GM13976 (cell line): ENCODE results near the gene ANKRD65.
A peak's percentile ranks its signal among the peaks of the same experiment; 100 is the strongest.
"Not testable (repeated sequence)": the region's sequence is repeated elsewhere in the genome, so short reads cannot be mapped to it uniquely, and the experiment has no call there.

ENCODE experiments used
- DNase-seq: peaks from one replicate; pipeline ENCODE4 v3.0.0; 2012; ENCODE audit warnings: low spot score
- in situ Hi-C: fragments of 300-500 bp; cut with MboI; formaldehyde crosslinking; loops from one replicate; pipeline ENCODE4 v1.12.0; 2022; ENCODE audit warnings: low sequenced_read_pairs, mixed read lengths, inconsistent platforms; ENCODE audit not compliant: unreplicated experiment
- TF ChIP-seq, protein P1 (sequence below): IDR thresholded peaks from 2 replicates; pipeline ENCODE4 v1.5.1; 2012; ENCODE audit warnings: borderline replicate concordance, mild to moderate bottlenecking; ENCODE audit not compliant: insufficient read depth; ENCODE audit errors: extremely low read depth, missing control alignments, control extremely low read depth

Gene ANKRD65

DNA sequence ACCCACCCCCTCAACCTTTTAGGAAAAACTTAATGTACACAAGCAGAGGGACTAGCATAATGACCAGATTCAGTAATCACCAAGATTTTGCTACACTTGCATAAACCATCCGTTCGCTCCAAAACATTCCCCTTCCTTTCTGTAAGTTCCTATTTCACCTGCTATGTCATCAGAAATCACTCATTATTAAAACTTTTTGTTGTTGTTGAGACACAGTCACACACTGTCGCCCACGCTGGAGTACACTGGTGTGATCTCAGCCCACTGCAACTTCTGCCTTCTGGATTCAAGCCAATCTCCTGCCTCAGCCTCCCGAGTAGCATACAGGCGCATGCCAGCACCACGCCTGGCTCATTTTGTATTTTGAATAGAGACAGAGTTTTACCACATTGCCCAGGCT lies 17.4 kb downstream of the ANKRD65 start:
- in situ Hi-C loops = no loop called here
- TF ChIP-seq, protein P1, sequence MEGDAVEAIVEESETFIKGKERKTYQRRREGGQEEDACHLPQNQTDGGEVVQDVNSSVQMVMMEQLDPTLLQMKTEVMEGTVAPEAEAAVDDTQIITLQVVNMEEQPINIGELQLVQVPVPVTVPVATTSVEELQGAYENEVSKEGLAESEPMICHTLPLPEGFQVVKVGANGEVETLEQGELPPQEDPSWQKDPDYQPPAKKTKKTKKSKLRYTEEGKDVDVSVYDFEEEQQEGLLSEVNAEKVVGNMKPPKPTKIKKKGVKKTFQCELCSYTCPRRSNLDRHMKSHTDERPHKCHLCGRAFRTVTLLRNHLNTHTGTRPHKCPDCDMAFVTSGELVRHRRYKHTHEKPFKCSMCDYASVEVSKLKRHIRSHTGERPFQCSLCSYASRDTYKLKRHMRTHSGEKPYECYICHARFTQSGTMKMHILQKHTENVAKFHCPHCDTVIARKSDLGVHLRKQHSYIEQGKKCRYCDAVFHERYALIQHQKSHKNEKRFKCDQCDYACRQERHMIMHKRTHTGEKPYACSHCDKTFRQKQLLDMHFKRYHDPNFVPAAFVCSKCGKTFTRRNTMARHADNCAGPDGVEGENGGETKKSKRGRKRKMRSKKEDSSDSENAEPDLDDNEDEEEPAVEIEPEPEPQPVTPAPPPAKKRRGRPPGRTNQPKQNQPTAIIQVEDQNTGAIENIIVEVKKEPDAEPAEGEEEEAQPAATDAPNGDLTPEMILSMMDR = no peak
- DNase-seq = no peak

DNA sequence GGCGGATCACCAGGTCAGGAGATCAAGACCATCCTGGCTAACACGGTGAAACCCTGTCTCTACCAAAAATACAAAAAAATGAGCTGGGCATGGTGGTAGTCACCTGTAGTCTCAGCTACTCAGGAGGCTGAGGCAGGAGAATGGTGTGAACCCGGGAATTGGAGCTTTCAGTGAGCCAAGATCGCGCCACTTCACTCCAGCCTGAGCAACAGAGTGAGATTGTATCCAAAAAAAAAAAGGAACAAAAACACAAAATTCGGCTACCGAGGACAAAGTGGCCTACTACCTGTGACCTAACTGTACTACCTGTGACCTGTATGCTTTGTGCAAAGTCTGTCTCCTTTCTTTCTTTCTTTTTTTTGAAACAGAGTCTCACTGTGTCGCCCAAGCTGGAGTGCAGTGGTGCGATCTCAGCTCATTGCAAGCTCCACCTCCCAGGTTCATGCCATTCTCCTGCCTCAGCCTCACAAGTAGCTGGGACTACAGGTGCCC lies 18.1 kb downstream of the ANKRD65 start:
- in situ Hi-C loops, DNase-seq: not testable (repeated sequence)

DNA sequence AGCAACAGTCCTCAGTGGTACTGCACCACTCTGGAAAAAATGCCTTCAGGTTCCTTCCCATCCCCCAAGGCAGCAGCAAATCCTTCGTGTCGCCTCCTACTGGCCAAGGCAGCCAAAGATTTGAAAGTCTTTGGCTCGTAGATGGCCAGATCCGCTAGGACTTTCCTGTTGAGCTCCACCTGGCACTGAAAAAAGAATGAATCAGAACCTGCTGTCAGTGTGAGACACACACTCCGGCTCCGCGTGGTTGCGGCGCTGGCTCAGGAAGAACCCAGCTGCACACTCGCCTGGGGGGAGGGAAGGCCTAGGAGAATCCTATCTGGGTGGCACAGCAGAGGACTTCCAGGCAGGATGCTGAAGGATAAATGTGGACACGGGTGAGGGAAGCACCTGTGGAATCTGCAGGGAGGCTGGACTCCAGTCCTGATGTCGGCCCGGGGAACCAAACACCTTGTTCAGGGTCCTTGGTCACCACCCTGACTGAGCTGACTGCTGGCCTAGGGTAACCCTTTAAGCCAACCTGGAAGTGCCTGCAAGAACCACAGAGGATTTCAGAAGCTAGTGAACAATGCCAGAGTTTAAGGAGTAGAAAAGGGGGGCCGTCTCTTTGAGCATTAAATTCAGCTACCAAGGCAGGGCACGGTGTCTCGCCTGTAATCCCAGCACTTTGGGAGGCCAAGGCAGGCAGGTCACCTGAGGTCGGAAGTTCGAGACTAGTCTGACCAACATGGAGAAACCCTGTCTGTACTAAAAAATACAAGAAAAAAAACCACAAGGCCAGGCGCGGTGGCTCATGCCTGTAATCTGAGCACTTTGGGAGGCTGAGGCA lies 18.8 kb downstream of the ANKRD65 start:
- TF ChIP-seq, protein P1 = peak; percentile 49
- peak; percentile 41 for DNase-seq
- in situ Hi-C loops = no loop called here

- in situ Hi-C loops = no loop called here
- TF ChIP-seq, protein P1 = no peak
- no peak for DNase-seq
Observed at GRCh38 chr1:1401457-1402010, 19.5 kb downstream of the ANKRD65 start.

DNA sequence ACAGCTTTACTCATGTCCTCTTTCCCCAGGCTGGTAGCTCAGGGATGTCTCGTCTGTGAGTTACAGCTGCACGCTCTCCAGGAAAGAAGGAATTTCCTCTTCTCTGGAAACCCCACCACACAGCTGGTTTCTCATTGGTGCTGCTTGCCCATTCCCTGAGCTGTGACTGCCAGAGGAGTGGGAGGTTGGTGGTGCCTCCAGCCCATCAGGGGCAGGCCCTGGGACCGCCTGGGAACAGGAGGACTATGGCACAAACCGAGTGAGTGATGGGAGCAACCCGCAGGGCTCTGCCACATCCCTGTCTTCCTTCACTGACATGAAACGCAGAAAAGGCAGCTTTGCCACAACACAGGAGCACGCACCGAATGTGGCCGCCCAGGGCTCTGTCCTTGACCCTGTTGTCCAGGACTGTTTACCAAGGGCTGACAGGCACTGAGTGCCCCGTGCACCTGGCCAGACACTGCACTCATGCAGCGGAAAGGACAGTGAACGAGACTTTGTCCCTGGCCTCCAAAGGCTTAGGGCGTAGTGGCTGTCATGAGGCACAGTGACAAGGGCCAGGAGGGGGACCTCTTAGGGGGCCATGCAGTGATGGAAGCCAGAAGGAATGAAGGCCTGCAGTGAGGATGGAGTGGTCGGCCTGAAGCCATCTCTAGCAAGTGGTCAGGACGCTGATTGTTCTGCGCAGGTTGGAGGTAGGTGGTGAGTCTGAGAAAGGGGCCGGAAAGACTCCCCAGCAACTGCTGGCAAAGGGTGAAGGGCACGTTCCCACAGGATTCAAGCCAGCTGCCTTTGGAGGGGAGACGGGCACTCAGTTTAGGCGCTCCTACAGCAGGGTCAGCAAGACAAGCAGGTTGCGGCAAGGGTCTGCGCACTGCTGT lies 20.3 kb downstream of the ANKRD65 start:
- in situ Hi-C loops = no loop called here
- no peak for DNase-seq
- TF ChIP-seq, protein P1 = no peak

GRCh38 chr1:1399872-1400575 lies 21.1 kb downstream of the ANKRD65 start:
- DNase-seq = peak; percentile 31
- TF ChIP-seq, protein P1 = no peak
- in situ Hi-C loops = no loop called here
